CD8-positive, alpha-beta memory T cell (primary cell): ENCODE measurements around the gene ALG3. TPM values are rescaled to one million over a fixed set of nuclear protein-coding genes. Genes with fewer than 3 reads are reported as not detected.

Source experiments
- CTCF ChIA-PET: fragments of 350-600 bp; sonication (Branson Sonifier 250); formaldehyde crosslinking; loops from one replicate; lab custom pipeline; 2021; ENCODE audit warnings: antibody characterized with exemption; lab: Charles Lee
- POLR2A ChIA-PET: fragments of 350-600 bp; sonication (Branson Sonifier 250); formaldehyde crosslinking; loops from one replicate; lab custom pipeline; 2021; ENCODE audit warnings: antibody characterized with exemption; lab: Charles Lee
- DNase-seq, 5 donors: peaks; one replicate each; pipeline versions ENCODE4 v3.0.0 to v3.0.0-alpha.2; 2020 to 2022; ENCODE audit warnings: mixed read lengths in 1 of 5
- H3K27ac ChIP-seq: one replicate; pipeline ENCODE4 v1.7.0; 2013; ENCODE audit warnings: low read depth, mild to moderate bottlenecking, low read length, moderate library complexity
- H3K27me3 ChIP-seq: 2 replicates; pipeline ENCODE4 v1.7.0; 2013; ENCODE audit warnings: low read length, mild to moderate bottlenecking; ENCODE audit not compliant: insufficient read depth, poor library complexity, severe bottlenecking
- H3K36me3 ChIP-seq: 2 replicates; pipeline ENCODE4 v1.7.0; 2013; ENCODE audit warnings: mild to moderate bottlenecking, low read length, moderate library complexity; ENCODE audit not compliant: insufficient read depth
- H3K4me1 ChIP-seq: 2 replicates; pipeline ENCODE4 v1.7.0; 2013; ENCODE audit warnings: mild to moderate bottlenecking, low read length, moderate library complexity; ENCODE audit not compliant: insufficient read depth
- H3K4me3 ChIP-seq: 2 replicates; pipeline ENCODE4 v1.7.0; 2013; ENCODE audit warnings: mild to moderate bottlenecking, low read length
- H3K9me3 ChIP-seq: 2 replicates; pipeline ENCODE4 v1.7.0; 2013; ENCODE audit warnings: mild to moderate bottlenecking, low read length
- H3K27ac Mint-ChIP-seq, 8 donors: one replicate each; pipeline ENCODE4 v1.8.0; 2020 to 2021; ENCODE audit warnings: mixed read lengths in 8 of 8, mild to moderate bottlenecking in 6 of 8, inconsistent platforms in 3 of 8, moderate library complexity in 3 of 8
- H3K27me3 Mint-ChIP-seq, 2 donors: one replicate each; pipeline ENCODE4 v1.8.0; 2020 to 2021; ENCODE audit warnings: mixed read lengths in 2 of 2, mild to moderate bottlenecking in 1 of 2, moderate library complexity in 1 of 2
- H3K36me3 Mint-ChIP-seq, 3 donors: one replicate each; pipeline ENCODE4 v1.8.0; 2020 to 2021; ENCODE audit warnings: mixed read lengths in 3 of 3, inconsistent platforms in 1 of 3, mild to moderate bottlenecking in 1 of 3
- H3K4me1 Mint-ChIP-seq, 3 donors: one replicate each; pipeline ENCODE4 v1.8.0; 2020 to 2021; ENCODE audit warnings: mixed read lengths in 3 of 3, inconsistent platforms in 1 of 3, mild to moderate bottlenecking in 1 of 3
- H3K4me3 Mint-ChIP-seq, 7 donors: one replicate each; pipeline ENCODE4 v1.8.0; 2020 to 2021; ENCODE audit warnings: mixed read lengths in 7 of 7, mild to moderate bottlenecking in 6 of 7, moderate library complexity in 4 of 7, inconsistent platforms in 2 of 7
- H3K9me3 Mint-ChIP-seq, 5 donors: one replicate each; pipeline ENCODE4 v1.8.0; 2020 to 2022; ENCODE audit warnings: mixed read lengths in 5 of 5, mild to moderate bottlenecking in 3 of 5, moderate library complexity in 2 of 5, inconsistent platforms in 1 of 5
- polyA plus RNA-seq: library from polyadenylated mRNA; unstranded; fragments of 300-500 nt; fragmentation: Illumina TruSeq; gene quantifications from one replicate; pipeline ENCODE4 v1.2.3, GENCODE V29; 2021
- total RNA-seq, 2 experiments: library from RNA; stranded (reverse); gene quantifications; one replicate each; pipeline ENCODE4 v1.2.3, GENCODE V29; 2021

The ALG3 gene
- total and polyA plus RNA-seq, 3 experiments from 2014 or later, result 59.4 to 73.2 (median 61.4) TPM

- CTCF ChIA-PET, result interaction anchor here (1.2 kb wide), 1 partner anchor 29 kb away, joined by 7 read pairs; no protein-coding TSS in a partner anchor
- Mint-ChIP-seq H3K4me1 (no peaks in the 10 kb centered on the region), H3K9me3 (no peaks in the 10 kb centered on the region), H3K27me3 (peaks cover 2 to 5% of the 10 kb centered on the region in 2 donors), H3K27ac (no peak overlapping the region), H3K36me3 (peaks cover 6 to 26% (median 8%) of the 10 kb centered on the region in 3 donors), H3K4me3 (no peak overlapping the region)
- Histone ChIP-seq H3K4me1 (no peaks in the 10 kb centered on the region), H3K4me3 (no peak overlapping the region), H3K27me3 (no peaks in the 10 kb centered on the region), H3K27ac (no peak overlapping the region), H3K9me3 (no peaks in the 10 kb centered on the region), H3K36me3 (peaks cover 7% of the 10 kb centered on the region)
- POLR2A ChIA-PET, result no interaction called here
- DNase-seq, result no peak
Measured at GRCh38 chr3:184198509-184198908, 50.3 kb downstream of the ALG3 start.

GRCh38 chr3:184196536-184196935, 52.2 kb downstream of the ALG3 start:
- no peaks in the 10 kb centered on the region for H3K4me1 Mint-ChIP-seq
- H3K4me3 Mint-ChIP-seq, result no peak overlapping the region
- DNase-seq, result no peak
- H3K27me3 Mint-ChIP-seq, result no peaks in the 10 kb centered on the region
- POLR2A ChIA-PET, result no interaction called here
- CTCF ChIA-PET, result interaction anchor here (0.8 kb wide), 1 partner anchor 31 kb away, joined by 4 read pairs; no protein-coding TSS in a partner anchor
- Histone ChIP-seq H3K9me3 (no peaks in the 10 kb centered on the region), H3K4me1 (no peaks in the 10 kb centered on the region), H3K4me3 (no peak overlapping the region), H3K27ac (no peak overlapping the region), H3K36me3 (peaks cover 26% of the 10 kb centered on the region), H3K27me3 (no peaks in the 10 kb centered on the region)
- H3K27ac Mint-ChIP-seq, result no peak overlapping the region
- peaks cover 6 to 46% (median 8%) of the 10 kb centered on the region in 3 donors for H3K36me3 Mint-ChIP-seq
- no peaks in the 10 kb centered on the region for H3K9me3 Mint-ChIP-seq

- H3K27ac Mint-ChIP-seq, result no peak overlapping the region
- no peaks in the 10 kb centered on the region for H3K27me3 Mint-ChIP-seq
- Histone ChIP-seq H3K27ac (no peak overlapping the region), H3K4me3 (no peak overlapping the region), H3K27me3 (no peaks in the 10 kb centered on the region), H3K4me1 (no peaks in the 10 kb centered on the region), H3K9me3 (no peaks in the 10 kb centered on the region), H3K36me3 (peaks cover 51% of the 10 kb centered on the region)
- ChIA-PET POLR2A (no interaction called here), CTCF (interaction anchor here (1.1 kb wide), 1 partner anchor 34 kb away, joined by 5 read pairs; no protein-coding TSS in a partner anchor)
- H3K4me1 Mint-ChIP-seq, result peaks cover 5 to 10% (median 5%) of the 10 kb centered on the region in 3 donors
- no peak overlapping the region for H3K4me3 Mint-ChIP-seq
- H3K9me3 Mint-ChIP-seq, result no peaks in the 10 kb centered on the region
- peaks cover 6 to 71% (median 8%) of the 10 kb centered on the region in 3 donors for H3K36me3 Mint-ChIP-seq
- DNase-seq, result no peak
Measured at GRCh38 chr3:184193991-184194539, 54.7 kb downstream of the ALG3 start.

GRCh38 chr3:184192889-184193288, 55.9 kb downstream of the ALG3 start:
- Histone ChIP-seq H3K4me3 (no peak overlapping the region), H3K36me3 (peaks cover 60% of the 10 kb centered on the region), H3K27me3 (no peaks in the 10 kb centered on the region), H3K27ac (no peak overlapping the region), H3K4me1 (no peaks in the 10 kb centered on the region), H3K9me3 (no peaks in the 10 kb centered on the region)
- Mint-ChIP-seq H3K4me1 (peaks cover 11 to 22% (median 15%) of the 10 kb centered on the region in 3 donors), H3K9me3 (no peaks in the 10 kb centered on the region), H3K4me3 (no peak overlapping the region), H3K27ac (peak overlapping the region in 1 of 8 donors; percentile 54), H3K36me3 (peaks cover 6 to 82% (median 10%) of the 10 kb centered on the region in 3 donors), H3K27me3 (no peaks in the 10 kb centered on the region)
- DNase-seq, result no peak
- ChIA-PET CTCF (no interaction called here), POLR2A (no interaction called here)

Other genes starting within 250 kb of the ALG3 start
- 10 to 100 TPM; 18.1 to 19.0 TPM for gene ABCC5, start 231.1 kb downstream of the ALG3 start, total RNA-seq
- 9.5 TPM for gene ABCC5, start 231.1 kb downstream of the ALG3 start, polyA plus RNA-seq
- not detected for gene HTR3D, start 217.2 kb downstream of the ALG3 start, total RNA-seq
- not detected for gene HTR3D, start 217.2 kb downstream of the ALG3 start, polyA plus RNA-seq
- not detected for gene HTR3C, start 195.9 kb downstream of the ALG3 start, total RNA-seq
- not detected for gene HTR3C, start 195.9 kb downstream of the ALG3 start, polyA plus RNA-seq
- not detected for gene HTR3E, start 151.9 kb downstream of the ALG3 start, total RNA-seq
- gene HTR3E, start 151.9 kb downstream of the ALG3 start, polyA plus RNA-seq, result not detected
- 10 to 100 TPM; 74.8 to 83.9 TPM for gene EIF2B5, start 113.6 kb downstream of the ALG3 start, total RNA-seq
- gene EIF2B5, start 113.6 kb downstream of the ALG3 start, polyA plus RNA-seq, result 51.6 TPM
- 10 to 100 TPM; 38.5 to 44.0 TPM for gene DVL3, start 93.6 kb downstream of the ALG3 start, total RNA-seq
- gene DVL3, start 93.6 kb downstream of the ALG3 start, polyA plus RNA-seq, result 15.4 TPM
- 100 to 1,000 TPM; 268 to 270 TPM for gene AP2M1, start 74.1 kb downstream of the ALG3 start, total RNA-seq
- 265 TPM for gene AP2M1, start 74.1 kb downstream of the ALG3 start, polyA plus RNA-seq
- 10 to 100 TPM; 70.8 to 70.9 TPM for gene ABCF3, start 62.8 kb downstream of the ALG3 start, total RNA-seq
- 54.5 TPM for gene ABCF3, start 62.8 kb downstream of the ALG3 start, polyA plus RNA-seq
- under 1 TPM in 1 of 2 experiments, not detected in 1; 0.11 TPM for gene VWA5B2, start 19.4 kb downstream of the ALG3 start, total RNA-seq
- gene VWA5B2, start 19.4 kb downstream of the ALG3 start, polyA plus RNA-seq, result not detected
- gene EEF1AKMT4, start 710 bp upstream of the ALG3 start, total RNA-seq, result 10 to 100 TPM; 13.2 to 14.5 TPM
- 5.3 TPM for gene EEF1AKMT4, start 710 bp upstream of the ALG3 start, polyA plus RNA-seq
- gene CAMK2N2, start 12.6 kb upstream of the ALG3 start, total RNA-seq, result under 1 TPM; 0.66 to 0.77 TPM
- gene CAMK2N2, start 12.6 kb upstream of the ALG3 start, polyA plus RNA-seq, result not detected
- not detected for gene ECE2, start 27.1 kb upstream of the ALG3 start, total RNA-seq
- not detected for gene ECE2, start 27.1 kb upstream of the ALG3 start, polyA plus RNA-seq
- gene PSMD2, start 50.3 kb upstream of the ALG3 start, total RNA-seq, result 100 to 1,000 TPM; 334 to 342 TPM
- 211 TPM for gene PSMD2, start 50.3 kb upstream of the ALG3 start, polyA plus RNA-seq
- 100 to 1,000 TPM; 693 to 694 TPM for gene EIF4G1, start 65.6 kb upstream of the ALG3 start, total RNA-seq
- gene EIF4G1, start 65.6 kb upstream of the ALG3 start, polyA plus RNA-seq, result 46.2 TPM
- 1 to 10 TPM; 2.2 to 2.4 TPM for gene FAM131A, start 88.6 kb upstream of the ALG3 start, total RNA-seq
- 2.2 TPM for gene FAM131A, start 88.6 kb upstream of the ALG3 start, polyA plus RNA-seq
- gene CLCN2, start 112.6 kb upstream of the ALG3 start, total RNA-seq, result 1 to 10 TPM; 6.3 to 7.3 TPM
- gene CLCN2, start 112.6 kb upstream of the ALG3 start, polyA plus RNA-seq, result 0.54 TPM
- 100 to 1,000 TPM; 147 TPM for gene POLR2H, start 112.7 kb upstream of the ALG3 start, total RNA-seq
- gene POLR2H, start 112.7 kb upstream of the ALG3 start, polyA plus RNA-seq, result 52.1 TPM
- gene THPO, start 129.2 kb upstream of the ALG3 start, total RNA-seq, result not detected
- gene THPO, start 129.2 kb upstream of the ALG3 start, polyA plus RNA-seq, result not detected
- under 1 TPM in 1 of 2 experiments, not detected in 1; 0.04 TPM for gene CHRD, start 131.1 kb upstream of the ALG3 start, total RNA-seq
- not detected for gene CHRD, start 131.1 kb upstream of the ALG3 start, polyA plus RNA-seq